ENCODE results near the gene IL1RAPL1.

The IL1RAPL1 gene

DNA sequence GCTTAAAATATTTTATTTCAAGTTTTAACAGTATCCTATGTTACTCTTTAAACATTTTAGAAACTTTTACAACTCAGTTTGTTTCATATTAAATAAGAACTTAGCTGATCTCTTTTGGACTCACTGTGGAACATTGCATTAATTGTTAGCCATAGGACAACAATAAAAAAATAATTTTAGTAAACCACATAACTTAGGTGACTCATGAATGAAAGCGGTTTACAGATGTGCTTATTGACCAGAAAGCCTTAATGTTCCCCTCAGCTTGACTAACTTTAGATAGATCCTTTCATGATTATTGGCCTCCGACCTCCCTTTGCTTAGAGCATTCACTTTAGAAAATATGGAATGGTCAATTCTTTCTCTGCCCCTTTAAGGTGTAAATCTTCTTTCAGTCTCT, 844.6 kb downstream of the IL1RAPL1 start:
- no peak for DNase-seq (ENCODE audit: low read depth in 3 of 3)

GRCh38 chrX:29432534-29432933, 845.3 kb downstream of the IL1RAPL1 start:
- DNase-seq (ENCODE audit: low read depth in 3 of 3), result no peak

DNA sequence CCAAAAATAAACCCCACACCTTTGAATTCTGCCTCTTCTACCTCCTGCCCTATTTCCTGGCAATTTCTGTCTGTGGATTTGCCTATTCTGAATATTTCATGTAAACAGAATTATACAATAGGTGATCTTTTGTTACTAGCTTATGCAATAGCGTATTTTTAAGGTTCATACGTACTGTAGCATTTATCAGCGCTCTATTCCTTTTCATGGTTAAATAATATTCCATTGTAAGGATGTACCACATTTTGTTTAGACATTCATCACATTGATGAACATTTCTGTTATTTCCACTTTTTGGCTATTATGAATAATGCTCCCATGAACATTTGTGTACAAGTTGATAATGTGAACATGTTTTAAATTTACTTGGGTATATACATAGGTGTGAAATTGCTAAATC, 847.7 kb downstream of the IL1RAPL1 start:
- DNase-seq (ENCODE audit: low read depth in 3 of 3), result no peak

DNA sequence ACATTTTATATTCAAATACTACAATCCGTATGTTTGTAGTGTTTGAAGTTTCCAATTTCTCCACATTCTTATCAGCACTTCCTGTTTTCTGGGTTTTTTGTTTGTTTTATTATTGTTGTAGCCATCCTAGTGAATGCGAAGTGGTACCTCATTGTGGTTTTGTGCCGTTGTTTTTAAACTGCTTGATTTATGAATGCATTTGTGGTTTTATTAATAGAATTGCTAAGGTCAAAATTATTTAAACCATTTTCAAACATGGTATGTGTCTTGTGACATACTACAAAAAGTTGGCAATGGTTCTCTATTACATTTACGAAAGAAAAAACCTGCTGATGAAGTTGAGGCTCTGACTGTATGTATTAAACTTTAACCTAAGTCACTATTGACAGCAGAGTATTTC, 848.1 kb downstream of the IL1RAPL1 start:
- DNase-seq (ENCODE audit: low read depth in 3 of 3), result no peak

GRCh38 chrX:29447867-29448266, 860.6 kb downstream of the IL1RAPL1 start:
- DNase-seq (ENCODE audit: low read depth in 3 of 3), result no peak

DNA sequence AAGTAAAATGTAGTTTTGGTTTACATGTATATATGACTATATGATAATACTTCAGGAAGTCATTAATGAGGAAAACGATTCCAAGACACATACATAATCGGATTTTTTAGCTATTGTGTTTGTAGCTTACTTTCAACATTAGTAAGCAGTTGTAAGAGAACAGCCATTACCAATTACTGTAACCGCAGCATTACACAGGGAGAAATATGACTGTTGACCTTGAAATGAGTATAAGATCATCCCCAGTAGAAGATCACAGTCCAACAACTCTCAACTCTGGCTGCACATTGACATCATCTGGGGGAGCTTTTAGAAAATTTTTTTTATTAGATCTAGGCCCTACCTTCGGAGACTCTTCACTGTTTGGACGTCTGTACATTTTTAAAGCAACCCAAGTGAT, 866.1 kb downstream of the IL1RAPL1 start:
- DNase-seq (ENCODE audit: low read depth in 3 of 3), result no peak

GRCh38 chrX:29455702-29456101, 868.5 kb downstream of the IL1RAPL1 start:
- DNase-seq (ENCODE audit: low read depth in 3 of 3), result no peak

- DNase-seq (ENCODE audit: low read depth in 3 of 3), result no peak
These were observed 873.8 kb downstream of the IL1RAPL1 start for GRCh38 chrX:29461039-29461438.

GRCh38 chrX:29466456-29466855, 879.2 kb downstream of the IL1RAPL1 start:
- DNase-seq (ENCODE audit: low read depth in 3 of 3), result no peak

DNA sequence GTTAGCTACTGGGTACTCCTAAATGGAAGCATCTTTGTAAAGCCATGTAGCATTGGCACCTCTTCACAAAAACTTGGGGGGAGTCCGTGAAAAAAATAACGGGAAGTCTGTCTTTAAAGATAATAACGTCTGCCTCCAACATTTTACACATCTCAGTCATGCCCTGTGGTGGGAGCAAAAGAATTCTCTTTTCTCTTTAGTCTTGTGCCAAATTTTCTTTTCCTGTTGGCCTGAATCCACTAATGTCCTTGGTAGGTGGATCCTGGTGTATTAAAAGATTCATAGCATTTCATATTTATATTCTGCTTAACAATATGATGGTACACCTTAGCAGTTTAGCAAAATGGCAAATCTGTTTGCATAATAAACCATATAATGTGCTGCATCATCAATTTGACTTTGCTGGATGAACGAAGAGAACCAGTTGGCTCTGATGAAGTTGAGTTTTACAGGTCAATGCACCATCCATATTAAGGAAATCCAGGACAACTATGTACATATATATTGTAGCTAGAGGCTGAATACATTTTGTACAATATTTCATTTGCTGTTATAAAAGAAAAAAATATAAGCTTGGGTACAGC, 881.8 kb downstream of the IL1RAPL1 start:
- no peak for DNase-seq (ENCODE audit: low read depth in 3 of 3)

GRCh38 chrX:29470030-29470429, 882.8 kb downstream of the IL1RAPL1 start:
- DNase-seq (ENCODE audit: low read depth in 3 of 3), result no peak

DNA sequence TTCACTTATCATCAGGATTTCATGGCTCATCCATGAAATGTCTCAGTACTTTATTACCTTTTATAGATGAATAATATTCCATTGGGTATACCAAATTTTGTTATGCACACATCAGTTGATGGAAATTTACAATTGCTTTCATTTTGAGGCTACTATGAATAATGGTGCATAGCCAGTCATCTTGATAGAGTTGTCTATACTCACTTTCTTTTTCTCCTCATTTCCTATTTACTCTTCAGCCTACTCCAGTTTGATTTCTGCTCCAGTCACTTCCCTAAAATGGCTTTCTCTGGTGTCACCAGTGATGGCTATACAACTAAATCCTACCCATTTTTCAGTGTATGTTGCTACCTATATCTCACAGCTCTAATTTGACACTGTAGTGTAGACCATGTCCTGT, 884.6 kb downstream of the IL1RAPL1 start:
- DNase-seq (ENCODE audit: low read depth in 3 of 3), result no peak

GRCh38 chrX:29477878-29478277, 890.6 kb downstream of the IL1RAPL1 start:
- no peak for DNase-seq (ENCODE audit: low read depth in 3 of 3)

DNA sequence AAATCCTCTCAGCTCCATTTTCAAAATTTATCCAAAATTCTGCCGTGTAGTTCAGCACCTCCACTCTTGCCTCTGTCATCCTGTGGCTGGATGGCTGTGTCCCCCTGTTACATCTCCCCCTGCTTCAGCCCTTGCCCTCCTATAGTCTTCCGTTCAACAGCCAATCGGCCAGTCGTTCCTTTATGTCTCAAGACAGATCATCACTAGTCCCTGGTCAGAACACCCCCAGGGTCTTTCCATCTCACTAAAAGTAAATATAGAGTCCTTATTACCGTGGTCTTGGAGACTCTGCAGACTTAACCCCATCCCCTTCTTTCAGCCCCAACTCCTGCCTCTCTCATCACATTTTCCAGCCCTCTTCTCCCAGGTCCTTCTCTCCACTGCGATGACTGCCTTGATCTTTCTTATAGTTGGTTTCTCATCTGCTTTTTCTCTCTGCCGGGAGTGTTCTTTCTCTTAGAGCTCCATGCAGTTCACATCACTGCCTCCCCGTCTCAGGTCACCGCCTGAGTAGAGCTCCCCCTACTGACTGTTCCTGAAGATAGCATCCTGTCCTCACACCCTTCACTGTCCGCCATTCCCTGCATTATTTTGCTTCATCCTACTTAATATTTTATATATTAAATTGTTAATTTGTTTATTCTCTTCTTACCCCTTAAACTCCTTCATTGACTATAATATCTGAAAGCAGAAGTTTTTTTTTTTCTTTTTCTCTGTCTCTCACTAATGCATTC, 891.3 kb downstream of the IL1RAPL1 start:
- DNase-seq (ENCODE audit: low read depth in 3 of 3), result no peak

DNA sequence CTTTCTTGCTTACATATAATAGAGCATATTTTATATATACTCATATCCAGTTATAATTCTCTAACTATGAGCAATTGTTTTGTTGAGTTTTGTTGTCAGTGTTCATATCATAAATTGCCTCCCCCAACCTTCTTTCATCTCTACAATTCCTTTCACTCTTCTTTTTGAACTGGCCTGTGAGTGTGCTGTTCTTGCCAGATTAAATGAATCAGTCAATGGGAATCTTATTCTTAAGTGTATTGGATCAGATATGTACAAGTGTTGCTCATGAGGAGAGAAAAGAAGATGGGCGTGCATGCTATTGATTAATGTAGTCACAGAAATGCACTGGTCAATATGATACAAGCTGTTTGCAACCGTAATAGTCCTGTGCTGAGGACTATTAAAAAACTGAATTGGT, 900.0 kb downstream of the IL1RAPL1 start:
- no peak for DNase-seq (ENCODE audit: low read depth in 3 of 3)

DNA sequence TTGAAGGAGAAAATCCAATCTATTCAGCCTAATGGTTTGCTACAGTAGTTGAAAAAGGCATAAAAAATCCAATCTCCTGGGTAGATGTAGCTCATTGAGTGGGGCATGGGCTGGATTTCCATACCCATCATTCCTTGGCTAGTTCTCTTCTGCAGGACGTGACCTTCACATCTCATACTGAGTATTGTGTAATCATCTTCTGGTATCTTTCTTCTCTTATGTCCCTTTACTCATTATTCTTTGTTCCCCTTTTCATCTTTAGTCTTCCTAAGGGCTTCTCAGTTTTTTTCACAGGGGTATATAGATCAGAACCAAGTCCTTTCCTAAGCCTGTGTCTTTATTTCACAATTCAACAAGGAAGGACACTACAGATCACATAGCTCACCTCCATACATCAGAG, 900.5 kb downstream of the IL1RAPL1 start:
- no peak for DNase-seq (ENCODE audit: low read depth in 3 of 3)

GRCh38 chrX:29488919-29489318, 901.7 kb downstream of the IL1RAPL1 start:
- DNase-seq (ENCODE audit: low read depth in 3 of 3), result no peak

DNA sequence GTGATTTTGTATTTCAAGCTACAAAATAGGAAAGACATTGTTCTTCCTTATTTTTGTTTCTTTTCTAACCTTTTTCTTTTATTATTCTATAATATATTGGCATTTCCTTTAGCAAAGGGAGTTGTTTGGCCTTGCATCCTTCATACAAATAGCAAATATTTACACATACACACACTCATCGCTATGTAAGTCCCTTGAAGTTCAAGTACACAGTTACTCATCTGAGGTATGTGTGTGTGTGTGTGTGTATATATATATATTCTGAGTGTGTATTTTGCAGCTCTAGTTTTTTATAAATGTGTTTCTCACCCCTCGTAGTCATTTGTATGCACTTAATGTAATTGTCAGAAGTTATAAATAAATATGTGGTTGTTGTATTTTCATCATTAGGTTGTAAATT, 903.4 kb downstream of the IL1RAPL1 start:
- no peak for DNase-seq (ENCODE audit: low read depth in 3 of 3)

DNA sequence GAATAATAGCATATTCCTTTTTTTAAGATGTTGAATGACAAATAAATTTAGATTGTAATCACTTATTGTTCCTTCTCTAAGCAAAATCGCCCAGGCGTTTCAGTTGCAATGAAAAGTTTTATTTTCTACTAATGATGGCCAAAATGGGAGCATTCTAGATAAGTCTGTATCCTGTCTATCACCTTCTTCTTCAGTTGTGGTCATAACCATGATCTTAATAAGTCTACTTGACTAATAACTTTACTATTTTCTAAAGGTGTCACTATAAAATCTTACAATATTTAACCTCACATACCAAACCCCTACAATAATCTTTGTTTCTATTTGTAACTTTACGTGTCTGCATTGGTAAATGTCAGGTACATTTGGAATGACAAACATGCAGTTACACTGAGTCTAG, 904.4 kb downstream of the IL1RAPL1 start:
- DNase-seq (ENCODE audit: low read depth in 3 of 3), result no peak

- no peak for DNase-seq (ENCODE audit: low read depth in 3 of 3)
These were observed 909.5 kb downstream of the IL1RAPL1 start for GRCh38 chrX:29496636-29497180.

GRCh38 chrX:29506729-29507128, 919.5 kb downstream of the IL1RAPL1 start:
- no peak for DNase-seq (ENCODE audit: low read depth in 3 of 3)

- no peak for DNase-seq (ENCODE audit: low read depth in 3 of 3)
These were observed 930.9 kb downstream of the IL1RAPL1 start for GRCh38 chrX:29518100-29518499.

DNA sequence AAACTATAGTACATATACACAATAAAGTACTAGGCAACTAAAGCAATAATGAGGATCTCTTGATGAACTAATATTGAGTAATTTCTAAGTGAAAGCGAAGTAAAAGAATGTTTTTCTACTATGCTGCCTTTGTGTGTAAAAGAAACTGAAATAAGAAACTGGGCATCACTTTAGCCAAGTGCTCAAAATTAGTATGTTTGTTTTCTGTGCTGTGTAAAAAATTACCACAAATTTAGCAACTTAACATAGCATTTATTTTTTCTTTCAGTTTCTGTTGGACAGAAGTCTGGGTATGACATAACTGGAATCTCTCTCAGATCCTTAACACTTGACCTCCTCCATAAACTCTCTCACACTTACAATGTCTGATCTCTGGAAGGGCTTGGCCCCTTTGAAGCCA, 941.0 kb downstream of the IL1RAPL1 start:
- DNase-seq (ENCODE audit: low read depth in 3 of 3), result no peak

GRCh38 chrX:29530501-29530900, 943.3 kb downstream of the IL1RAPL1 start:
- DNase-seq (ENCODE audit: low read depth in 3 of 3), result no peak
